ENCODE measurements around the gene TCF4. TPM values are rescaled to one million over a fixed set of nuclear protein-coding genes. Genes with fewer than 3 reads are reported as not detected.

Gene TCF4
- total RNA-seq, 8 experiments from 2014 or later = 21.1 to 102 (median 47.2) TPM

DNA sequence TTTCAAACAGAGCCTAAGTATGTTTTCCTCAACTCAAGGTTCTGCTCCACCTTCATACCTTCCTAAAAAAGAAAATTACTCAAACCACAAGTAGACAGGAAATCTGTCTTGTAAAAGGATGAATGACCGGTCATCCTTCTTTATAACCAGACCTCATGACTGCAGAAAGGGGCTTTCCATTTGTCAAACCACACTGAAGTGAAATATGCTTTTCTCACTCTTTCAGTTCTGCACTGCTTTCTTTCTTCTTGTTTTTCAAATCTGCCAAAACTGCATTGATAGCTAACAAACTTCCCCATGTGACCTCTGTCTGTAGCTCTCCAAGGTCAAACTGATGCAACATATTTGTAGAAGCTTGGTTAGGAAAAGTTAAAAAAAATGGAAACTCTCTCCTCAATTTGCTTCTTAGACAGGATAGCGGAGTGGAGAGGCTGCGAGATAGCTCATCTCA, 319.8 kb downstream of the TCF4 start:
- H3K27ac ChIP-seq = no peak overlapping the region
- in situ Hi-C loops (cut with MboI; ENCODE audit: low pct_unique_long_range_greater_than_20kb in 2 of 9, low sequenced_read_pairs in 9 of 9, unreplicated experiment in 9 of 9) = no loop called here
- WGBS, 10 experiments = 25 to 100% (median 96%) methylated on average over 1 to 3 of the region's 3 CpGs
- no peaks in the 10 kb centered on the region for H3K4me1 ChIP-seq (replicated peaks in 1 of 2)
- H3K4me3 ChIP-seq = no peak overlapping the region
- no peak for ATAC-seq (replicated peaks in 6 of 8)

GRCh38 chr18:55266981-55267380, 321.0 kb downstream of the TCF4 start:
- in situ Hi-C loops (cut with MboI; ENCODE audit: low pct_unique_long_range_greater_than_20kb in 2 of 9, low sequenced_read_pairs in 9 of 9, unreplicated experiment in 9 of 9) = no loop called here
- no peaks in the 10 kb centered on the region for H3K4me1 ChIP-seq (replicated peaks in 1 of 2)
- no peak for ATAC-seq (replicated peaks in 6 of 8)
- H3K4me3 ChIP-seq = no peak overlapping the region
- 16 to 100% (median 88%) methylated on average over 1 to 6 of the region's 6 CpGs for WGBS, 10 experiments
- no peak overlapping the region for H3K27ac ChIP-seq

- H3K4me1 ChIP-seq (replicated peaks in 1 of 2) = no peaks in the 10 kb centered on the region
- H3K4me3 ChIP-seq = no peak overlapping the region
- 93 to 100% (median 100%) methylated on average over 1 to 3 of the region's 3 CpGs; no CpG with 5 or more reads in 4 of the 10 experiments for WGBS, 10 experiments
- H3K27ac ChIP-seq = no peak overlapping the region
- in situ Hi-C loops (cut with MboI; ENCODE audit: low pct_unique_long_range_greater_than_20kb in 2 of 9, low sequenced_read_pairs in 9 of 9, unreplicated experiment in 9 of 9) = no loop called here
- ATAC-seq (replicated peaks in 6 of 8) = peak in 1 of 8 experiments; percentile 69
Observed at GRCh38 chr18:55265984-55266383, 322.0 kb downstream of the TCF4 start.

GRCh38 chr18:55265130-55265675, 322.8 kb downstream of the TCF4 start:
- H3K4me1 ChIP-seq (replicated peaks in 1 of 2) = no peaks in the 10 kb centered on the region
- ATAC-seq (replicated peaks in 6 of 8) = no peak
- H3K4me3 ChIP-seq = no peak overlapping the region
- no peak overlapping the region for H3K27ac ChIP-seq
- in situ Hi-C loops (cut with MboI; ENCODE audit: low pct_unique_long_range_greater_than_20kb in 2 of 9, low sequenced_read_pairs in 9 of 9, unreplicated experiment in 9 of 9) = no loop called here
- WGBS, 10 experiments = 60 to 100% (median 84%) methylated on average over 1 to 5 of the region's 5 CpGs; no CpG with 5 or more reads in 1 of the 10 experiments

- no peak overlapping the region for H3K27ac ChIP-seq
- no peak overlapping the region for H3K4me3 ChIP-seq
- 60 to 100% (median 78%) methylated on average over 1 to 3 of the region's 3 CpGs for WGBS, 10 experiments
- H3K4me1 ChIP-seq (replicated peaks in 1 of 2) = no peaks in the 10 kb centered on the region
- ATAC-seq (replicated peaks in 6 of 8) = no peak
- in situ Hi-C loops (cut with MboI; ENCODE audit: low pct_unique_long_range_greater_than_20kb in 2 of 9, low sequenced_read_pairs in 9 of 9, unreplicated experiment in 9 of 9) = no loop called here
Observed at GRCh38 chr18:55264108-55264507, 323.9 kb downstream of the TCF4 start.

DNA sequence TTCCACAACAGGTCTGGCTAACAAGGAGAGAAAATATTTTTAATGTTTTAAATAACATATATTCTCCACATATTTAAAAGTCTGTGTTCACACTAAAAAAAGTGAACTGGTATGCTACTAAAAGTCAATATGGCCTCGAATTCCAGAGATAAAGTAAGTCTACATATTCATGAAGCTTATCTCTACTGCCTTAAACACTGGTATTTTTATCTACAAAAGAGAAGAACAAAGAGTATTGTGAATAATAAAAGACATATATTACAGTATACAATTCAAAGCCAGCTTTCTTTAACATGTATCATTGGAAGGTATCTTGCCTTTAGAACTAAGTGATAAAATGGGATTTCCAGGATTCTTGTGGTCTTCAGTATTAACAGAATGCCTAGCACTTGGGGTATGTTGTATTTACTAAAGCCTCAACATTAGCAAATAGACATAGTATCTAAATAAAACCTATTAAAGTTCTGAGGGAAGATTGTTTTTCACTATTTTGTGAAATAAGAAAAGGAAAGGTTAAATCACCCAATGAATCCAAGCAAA, 325.9 kb downstream of the TCF4 start:
- WGBS, 10 experiments = 80 to 100% (median 95%) methylated on average over 1 of the region's 1 CpG; no CpG with 5 or more reads in 4 of the 10 experiments
- H3K4me3 ChIP-seq = no peak overlapping the region
- no peaks in the 10 kb centered on the region for H3K4me1 ChIP-seq (replicated peaks in 1 of 2)
- no peak for ATAC-seq (replicated peaks in 6 of 8)
- H3K27ac ChIP-seq = no peak overlapping the region
- in situ Hi-C loops (cut with MboI; ENCODE audit: low pct_unique_long_range_greater_than_20kb in 2 of 9, low sequenced_read_pairs in 9 of 9, unreplicated experiment in 9 of 9) = no loop called here

- in situ Hi-C loops (cut with MboI; ENCODE audit: low pct_unique_long_range_greater_than_20kb in 2 of 9, low sequenced_read_pairs in 9 of 9, unreplicated experiment in 9 of 9) = no loop called here
- H3K27ac ChIP-seq = no peak overlapping the region
- no peaks in the 10 kb centered on the region for H3K4me1 ChIP-seq (replicated peaks in 1 of 2)
- 50 to 100% (median 88%) methylated on average over 1 to 4 of the region's 4 CpGs; no CpG with 5 or more reads in 1 of the 10 experiments for WGBS, 10 experiments
- no peak overlapping the region for H3K4me3 ChIP-seq
- no peak for ATAC-seq (replicated peaks in 6 of 8)
Observed at GRCh38 chr18:55261253-55261652, 326.7 kb downstream of the TCF4 start.

GRCh38 chr18:55258088-55258487, 329.9 kb downstream of the TCF4 start:
- Histone ChIP-seq H3K4me3 (no peak overlapping the region), H3K27ac (no peak overlapping the region), H3K4me1 (replicated peaks in 1 of 2) (no peaks in the 10 kb centered on the region)
- WGBS, 10 experiments = 59 to 100% (median 93%) methylated on average over 1 to 4 of the region's 4 CpGs
- ATAC-seq (replicated peaks in 6 of 8) = no peak
- in situ Hi-C loops (cut with MboI; ENCODE audit: low pct_unique_long_range_greater_than_20kb in 2 of 9, low sequenced_read_pairs in 9 of 9, unreplicated experiment in 9 of 9) = no loop called here

DNA sequence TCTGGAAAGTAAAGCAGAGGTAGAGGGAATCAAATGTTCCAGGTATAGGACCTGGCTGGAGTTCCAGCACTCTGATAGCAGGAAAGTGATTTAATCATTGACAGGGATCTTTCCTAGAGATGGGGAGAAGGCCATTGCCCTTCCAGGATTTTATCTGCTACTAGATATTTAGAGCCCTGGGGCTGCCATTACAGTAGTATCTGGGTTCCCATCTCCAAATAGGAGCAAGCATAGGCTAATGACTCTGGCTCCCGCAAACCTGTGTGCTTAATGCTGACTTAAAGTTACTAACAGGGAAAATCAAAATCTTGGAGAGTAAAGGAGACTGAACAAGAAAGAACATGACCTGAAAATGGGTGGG, 331.1 kb downstream of the TCF4 start:
- no peaks in the 10 kb centered on the region for H3K4me1 ChIP-seq (replicated peaks in 1 of 2)
- ATAC-seq (replicated peaks in 6 of 8) = no peak
- WGBS, 10 experiments = 86 to 100% (median 100%) methylated on average over 1 of the region's 1 CpG; no CpG with 5 or more reads in 6 of the 10 experiments
- in situ Hi-C loops (cut with MboI; ENCODE audit: low pct_unique_long_range_greater_than_20kb in 2 of 9, low sequenced_read_pairs in 9 of 9, unreplicated experiment in 9 of 9) = no loop called here
- H3K4me3 ChIP-seq = no peak overlapping the region
- no peak overlapping the region for H3K27ac ChIP-seq

GRCh38 chr18:55256226-55256928, 331.6 kb downstream of the TCF4 start:
- Histone ChIP-seq H3K4me3 (no peak overlapping the region), H3K27ac (no peak overlapping the region), H3K4me1 (replicated peaks in 1 of 2) (no peaks in the 10 kb centered on the region)
- in situ Hi-C loops (cut with MboI; ENCODE audit: low pct_unique_long_range_greater_than_20kb in 2 of 9, low sequenced_read_pairs in 9 of 9, unreplicated experiment in 9 of 9) = no loop called here
- ATAC-seq (replicated peaks in 6 of 8) = peak in 1 of 8 experiments; percentile 32
- 48 to 100% (median 90%) methylated on average over 1 to 7 of the region's 7 CpGs; no CpG with 5 or more reads in 2 of the 10 experiments for WGBS, 10 experiments

GRCh38 chr18:55253814-55254213, 334.2 kb downstream of the TCF4 start:
- H3K4me1 ChIP-seq (replicated peaks in 1 of 2) = no peaks in the 10 kb centered on the region
- no peak overlapping the region for H3K4me3 ChIP-seq
- in situ Hi-C loops (cut with MboI; ENCODE audit: low pct_unique_long_range_greater_than_20kb in 2 of 9, low sequenced_read_pairs in 9 of 9, unreplicated experiment in 9 of 9) = no loop called here
- ATAC-seq (replicated peaks in 6 of 8) = no peak
- WGBS, 10 experiments = 18 to 100% (median 80%) methylated on average over 1 of the region's 1 CpG; no CpG with 5 or more reads in 3 of the 10 experiments
- no peak overlapping the region for H3K27ac ChIP-seq

DNA sequence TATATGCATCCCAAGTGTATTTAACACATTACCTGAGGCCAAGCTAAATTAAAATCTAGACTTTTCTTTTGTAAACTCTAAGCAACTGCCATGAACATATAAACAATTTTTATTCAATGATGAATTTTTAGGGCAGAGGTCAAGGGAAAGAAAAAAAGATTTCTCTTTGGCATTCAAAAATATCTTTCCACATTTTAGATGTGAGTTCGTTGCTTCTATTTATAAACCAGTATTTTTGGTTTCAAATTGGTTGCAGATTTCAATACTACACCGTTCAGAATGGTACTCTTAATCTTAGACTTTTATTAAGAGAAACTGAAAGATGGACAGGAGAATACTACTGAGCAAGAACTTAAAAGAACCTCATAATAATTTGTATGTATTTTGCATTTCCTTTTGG, 335.1 kb downstream of the TCF4 start:
- Histone ChIP-seq H3K4me1 (replicated peaks in 1 of 2) (no peaks in the 10 kb centered on the region), H3K4me3 (no peak overlapping the region), H3K27ac (no peak overlapping the region)
- 0 to 100% (median 88%) methylated on average over 1 to 2 of the region's 2 CpGs for WGBS, 10 experiments
- ATAC-seq (replicated peaks in 6 of 8) = no peak
- in situ Hi-C loops (cut with MboI; ENCODE audit: low pct_unique_long_range_greater_than_20kb in 2 of 9, low sequenced_read_pairs in 9 of 9, unreplicated experiment in 9 of 9) = no loop called here

DNA sequence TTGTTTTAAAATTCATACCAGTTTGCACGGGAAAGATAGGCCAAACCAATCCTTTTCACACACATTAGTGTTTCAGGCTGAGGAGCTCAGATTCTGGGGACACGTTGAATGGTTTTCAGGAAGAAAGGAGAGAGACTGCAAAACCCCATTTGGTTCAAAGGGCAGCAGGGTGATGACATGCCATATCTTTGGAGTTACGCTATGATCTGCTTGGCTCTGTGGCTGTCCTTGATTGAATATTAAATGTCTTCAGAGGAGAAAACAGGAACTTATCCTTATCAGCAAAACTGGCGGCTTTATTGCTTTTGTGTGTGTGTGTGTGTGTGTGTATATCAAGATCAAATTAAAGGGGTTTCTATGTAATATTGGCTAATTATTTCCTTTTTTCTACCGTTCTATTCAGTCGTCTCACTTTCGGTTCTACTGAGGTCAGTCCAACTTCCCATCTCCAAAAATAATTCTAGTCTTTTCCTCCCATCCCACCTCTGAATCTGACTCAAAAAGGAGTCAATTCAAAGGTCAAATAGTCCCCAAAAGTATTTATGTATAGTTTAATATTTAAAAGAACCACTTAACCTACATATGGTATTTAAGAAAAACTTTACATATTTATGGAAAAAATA, 335.8 kb downstream of the TCF4 start:
- no peak overlapping the region for H3K4me3 ChIP-seq
- ATAC-seq (replicated peaks in 6 of 8) = peak in 3 of 8 experiments; percentile 10 to 39 (median 20)
- H3K27ac ChIP-seq = no peak overlapping the region
- WGBS, 10 experiments = 15 to 86% (median 64%) methylated on average over 2 to 7 of the region's 7 CpGs; no CpG with 5 or more reads in 1 of the 10 experiments
- in situ Hi-C loops (cut with MboI; ENCODE audit: low pct_unique_long_range_greater_than_20kb in 2 of 9, low sequenced_read_pairs in 9 of 9, unreplicated experiment in 9 of 9) = no loop called here
- H3K4me1 ChIP-seq (replicated peaks in 1 of 2) = no peaks in the 10 kb centered on the region
